Activated CD8-positive, alpha-beta T cell treated with anti-CD3 and anti-CD28 coated beads for 36 hours (primary cell): ENCODE measurements around the gene TMEM179B. TPM values are rescaled to one million over a fixed set of nuclear protein-coding genes. Genes with fewer than 3 reads are reported as not detected.

Experiments
- ATAC-seq: fragments of 200-7000 bp; cut with Tn5 transposase; one replicate; pipeline ENCODE4 v1.10.0; 2021; ENCODE audit warnings: mild to moderate bottlenecking, moderate library complexity
- CTCF ChIA-PET: fragments of 350-600 bp; sonication (Branson Sonifier 250); formaldehyde crosslinking; loops from one replicate; lab custom pipeline; 2021; ENCODE audit warnings: antibody characterized with exemption; lab: Charles Lee
- POLR2A ChIA-PET: fragments of 350-600 bp; sonication (Branson Sonifier 250); formaldehyde crosslinking; loops from one replicate; lab custom pipeline; 2021; ENCODE audit warnings: antibody characterized with exemption; lab: Charles Lee
- DNase-seq: peaks from one replicate; pipeline ENCODE4 v3.0.0-alpha.2; 2020
- H3K27ac Mint-ChIP-seq: one replicate; pipeline ENCODE4 v1.8.0; 2021; ENCODE audit warnings: mild to moderate bottlenecking, mixed read lengths
- H3K27me3 Mint-ChIP-seq: one replicate; pipeline ENCODE4 v1.8.0; 2021; ENCODE audit warnings: mixed read lengths
- H3K36me3 Mint-ChIP-seq: one replicate; pipeline ENCODE4 v1.8.0; 2021; ENCODE audit warnings: low read depth, mixed read lengths
- H3K4me1 Mint-ChIP-seq: one replicate; pipeline ENCODE4 v1.8.0; 2021; ENCODE audit warnings: low read depth, mixed read lengths
- H3K4me3 Mint-ChIP-seq: one replicate; pipeline ENCODE4 v1.8.0; 2021; ENCODE audit warnings: mild to moderate bottlenecking, moderate library complexity, mixed read lengths
- H3K9me3 Mint-ChIP-seq: one replicate; pipeline ENCODE4 v1.8.0; 2021; ENCODE audit warnings: mixed read lengths
- CTCF ChIP-seq: fragments of 200-600 bp; IDR thresholded peaks from one replicate; pipeline ENCODE4 v1.8.0; 2022; ENCODE audit warnings: antibody characterized with exemption, mild to moderate bottlenecking
- intact Hi-C: fragments of 100-400 bp; cut with micrococcal nuclease; formaldehyde crosslinking; loops from one replicate; pipeline ENCODE4 v1.10.0; 2022
- microRNA-seq: library from miRNA; unstranded; fragments of <30 nt; microRNA quantifications from one replicate; pipeline ENCODE4 v1.2.0, GENCODE V29; 2022; ENCODE audit warnings: borderline microRNAs expressed, borderline replicate concordance
- total RNA-seq, 2 experiments: library from RNA; stranded (reverse); gene quantifications; one replicate each; pipeline ENCODE4 v1.2.3, GENCODE V29; 2021

TMEM179B gene
- total RNA-seq, 2 experiments from 2014 or later, result 18.6 to 19.5 TPM

GRCh38 chr11:62839050-62839945 is 52.1 kb downstream of the TMEM179B start, which contains the start of gene WDR74:
TSS of gene WDR74 (minus strand) at chr11:62839590. CDS start at chr11:62839570, 20 bp downstream.
- H3K27me3 Mint-ChIP-seq, result no peaks in the 10 kb centered on the region
- peaks cover 25% of the 10 kb centered on the region for H3K36me3 Mint-ChIP-seq
- DNase-seq (peak; percentile 95), ATAC-seq (peak; percentile 45)
- H3K4me3 Mint-ChIP-seq, result no peak within 1 kb of the TSS
- no peak within 1 kb of the TSS for H3K27ac Mint-ChIP-seq
- no peaks in the 10 kb centered on the region for H3K9me3 Mint-ChIP-seq
- peaks cover 40% of the 10 kb centered on the region for H3K4me1 Mint-ChIP-seq
- intact Hi-C loops, result no loop called here
- CTCF ChIA-PET, result interaction anchor here (1.8 to 3.4 kb wide), 3 partner anchors 12 to 51 kb away, joined by 4 to 33 read pairs (median 6); partner anchors contain the start of gene TMEM179B
- POLR2A ChIA-PET, result interaction anchor here (0.6 to 17.2 kb wide), 22 partner anchors 12 to 1385 kb away, joined by 3 to 997 read pairs (median 10); partner anchors contain the start of genes BSCL2, C11orf98, CSKMT and GNG3
- no peak for TF ChIP-seq CTCF

Small RNA genes within 50 kb of the gene (microRNA-seq; reads per million reads assigned to microRNA genes)
- gene MIR6514, result 3.3 reads per million, percentile 8 among the genes with 10 or more reads in this experiment
- gene MIR6748, result 0.91 reads per million

Other genes starting within 250 kb of the TMEM179B start
- gene AHNAK, start 240.6 kb upstream of the TMEM179B start, total RNA-seq, result 10 to 100 TPM; 41.1 to 43.0 TPM
- gene EEF1G, start 213.5 kb upstream of the TMEM179B start, total RNA-seq, result 1,000 to 10,000 TPM; 1,925 to 1,979 TPM
- 10 to 100 TPM; 34.4 to 38.0 TPM for gene TUT1, start 195.9 kb upstream of the TMEM179B start, total RNA-seq
- gene MTA2, start 185.5 kb upstream of the TMEM179B start, total RNA-seq, result 100 to 1,000 TPM; 159 to 164 TPM
- gene EML3, start 174.6 kb upstream of the TMEM179B start, total RNA-seq, result 100 to 1,000 TPM; 115 to 120 TPM
- 1 to 10 TPM in 1 of 2 experiments, under 1 TPM in 1; 0.79 to 1.1 TPM for gene ROM1, start 174.1 kb upstream of the TMEM179B start, total RNA-seq
- gene B3GAT3, start 165.4 kb upstream of the TMEM179B start, total RNA-seq, result 10 to 100 TPM; 59.1 to 61.4 TPM
- gene GANAB, start 140.8 kb upstream of the TMEM179B start, total RNA-seq, result 100 to 1,000 TPM; 205 to 217 TPM
- 10 to 100 TPM; 30.3 to 31.5 TPM for gene INTS5, start 134.1 kb upstream of the TMEM179B start, total RNA-seq
- 100 to 1,000 TPM; 108 TPM for gene C11orf98, start 122.2 kb upstream of the TMEM179B start, total RNA-seq
- 10 to 100 TPM; 37.1 to 43.6 TPM for gene CSKMT, start 122.1 kb upstream of the TMEM179B start, total RNA-seq
- 1 to 10 TPM; 4.7 TPM for gene UQCC3, start 115.7 kb upstream of the TMEM179B start, total RNA-seq
- gene LBHD1, start 115.1 kb upstream of the TMEM179B start, total RNA-seq, result 10 to 100 TPM; 12.0 to 12.9 TPM
- 100 to 1,000 TPM; 104 to 120 TPM for gene UBXN1, start 108.3 kb upstream of the TMEM179B start, total RNA-seq
- not detected for gene LRRN4CL, start 97.9 kb upstream of the TMEM179B start, total RNA-seq
- 10 to 100 TPM; 22.1 to 24.1 TPM for gene BSCL2, start 80.0 kb upstream of the TMEM179B start, total RNA-seq
- not detected for gene GNG3, start 79.7 kb upstream of the TMEM179B start, total RNA-seq
- 10 to 100 TPM; 54.9 to 58.6 TPM for gene HNRNPUL2, start 59.9 kb upstream of the TMEM179B start, total RNA-seq
- 10 to 100 TPM; 33.7 to 37.9 TPM for gene TTC9C, start 58.9 kb upstream of the TMEM179B start, total RNA-seq
- 10 to 100 TPM in 1 of 2 experiments, 1 to 10 TPM in 1; 9.8 to 11.8 TPM for gene ZBTB3, start 33.2 kb upstream of the TMEM179B start, total RNA-seq
- 100 to 1,000 TPM; 109 to 111 TPM for gene POLR2G, start 25.8 kb upstream of the TMEM179B start, total RNA-seq
- gene TAF6L, start 16.0 kb upstream of the TMEM179B start, total RNA-seq, result 10 to 100 TPM; 13.7 to 16.7 TPM
- gene TMEM223, start 4.6 kb downstream of the TMEM179B start, total RNA-seq, result 10 to 100 TPM; 12.3 to 12.7 TPM
- 10 to 100 TPM; 80.9 to 90.0 TPM for gene NXF1, start 18.0 kb downstream of the TMEM179B start, total RNA-seq
- 10 to 100 TPM; 22.0 to 22.8 TPM for gene STX5, start 44.6 kb downstream of the TMEM179B start, total RNA-seq
- gene TEX54, start 45.4 kb downstream of the TMEM179B start, total RNA-seq, result not detected
- gene WDR74, start 52.2 kb downstream of the TMEM179B start, total RNA-seq, result 10 to 100 TPM; 96.5 to 99.3 TPM
- 100 to 1,000 TPM; 299 to 315 TPM for gene SLC3A2, start 93.5 kb downstream of the TMEM179B start, total RNA-seq
- gene CHRM1, start 134.0 kb downstream of the TMEM179B start, total RNA-seq, result not detected
- gene SLC22A6, start 197.6 kb downstream of the TMEM179B start, total RNA-seq, result not detected
- not detected for gene SLC22A8, start 228.4 kb downstream of the TMEM179B start, total RNA-seq